Urothelium cell line (cell line): ENCODE data around the gene CAT.

Source experiments
- DNase-seq: peaks from one replicate; pipeline ENCODE4 v3.0.0; 2011; ENCODE audit warnings: low spot score, mixed read lengths
- FAIRE-seq: peaks from 2 replicates; lab custom pipeline; 2011; peaks lifted over from hg19 to GRCh38; lab: Jason Lieb, UNC

The CAT gene

GRCh38 chr11:34438529-34439507, at the start of gene CAT:
TSS of gene CAT (plus strand) at chr11:34438934. CDS start at chr11:34439014, 80 bp downstream.
- peak; percentile 98 for DNase-seq
- peak; percentile 96 for FAIRE-seq

GRCh38 chr11:34394771-34395300, 43.9 kb upstream of the CAT start:
- FAIRE-seq: no peak

DNA sequence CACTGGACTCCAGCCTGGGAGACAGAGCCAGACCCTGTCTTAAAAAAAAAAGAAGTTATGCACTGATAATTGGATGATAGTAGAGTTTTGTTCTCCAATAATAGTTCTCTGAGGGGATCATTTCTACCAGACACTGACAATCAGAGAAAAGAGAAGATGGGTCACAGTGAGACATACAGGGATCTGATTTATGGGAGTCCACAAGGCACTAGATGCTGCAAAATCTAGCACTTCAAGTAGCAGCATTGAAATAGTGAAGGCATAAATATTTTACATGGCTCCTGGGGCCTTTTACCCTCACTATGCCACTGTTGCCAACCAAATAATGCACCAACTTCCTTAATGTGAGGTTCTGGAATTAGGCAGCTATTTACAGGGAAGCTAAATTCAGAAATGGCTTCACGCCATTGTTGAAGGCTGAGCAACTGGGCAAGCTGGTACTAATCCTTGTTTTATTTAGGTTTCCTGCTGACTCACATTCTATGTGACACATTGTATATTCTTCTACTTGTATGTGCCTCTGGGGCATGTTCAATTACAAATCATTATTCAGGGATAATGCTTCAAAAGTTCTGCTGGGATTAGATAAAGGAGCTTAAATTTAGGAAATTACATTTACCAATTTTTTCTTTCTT, 42.7 kb upstream of the CAT start:
- FAIRE-seq: no peak
- no peak for DNase-seq

More at GRCh38 chr11:34394771-34395300, 43.9 kb upstream of the CAT start:
- DNase-seq: no peak

GRCh38 chr11:34397120-34397519, 41.6 kb upstream of the CAT start:
- DNase-seq (no peak), FAIRE-seq (no peak)

- FAIRE-seq (no peak), DNase-seq (no peak)
These were observed 40.9 kb upstream of the CAT start for GRCh38 chr11:34397811-34398210.

DNA sequence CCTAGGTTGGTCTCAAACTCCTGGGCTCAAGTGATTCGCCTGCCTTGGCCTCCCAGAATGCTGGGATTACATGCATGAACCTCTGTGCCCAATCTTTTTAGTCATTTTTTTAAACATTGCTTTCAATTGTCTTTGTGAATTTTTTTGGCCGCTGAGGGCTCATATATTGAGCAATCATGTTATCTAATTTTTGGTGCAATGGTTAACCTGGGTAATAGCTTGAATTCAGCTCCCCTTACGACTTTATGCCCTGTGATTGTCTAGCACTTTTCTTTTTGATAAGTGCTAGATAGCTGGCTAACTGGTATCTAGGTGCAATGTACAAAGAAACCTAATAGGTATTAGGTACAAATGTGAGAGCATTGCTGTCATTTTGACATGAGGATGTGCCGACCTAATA, 35.3 kb upstream of the CAT start:
- FAIRE-seq: no peak

GRCh38 chr11:34404280-34404679, 34.5 kb upstream of the CAT start:
- FAIRE-seq (no peak), DNase-seq (no peak)

More for the DNA sequence above, 35.3 kb upstream of the CAT start:
- no peak for DNase-seq

- FAIRE-seq (no peak), DNase-seq (peak; percentile 20)
These were observed 33.5 kb upstream of the CAT start for GRCh38 chr11:34405079-34405858.

- FAIRE-seq: no peak
- no peak for DNase-seq
These were observed 32.3 kb upstream of the CAT start for GRCh38 chr11:34406413-34406812.

GRCh38 chr11:34407121-34407813, 31.5 kb upstream of the CAT start:
- no peak for DNase-seq
- FAIRE-seq: no peak

GRCh38 chr11:34408580-34409172, 30.1 kb upstream of the CAT start:
- FAIRE-seq: no peak

GRCh38 chr11:34411111-34411510, 27.6 kb upstream of the CAT start:
- DNase-seq (no peak), FAIRE-seq (no peak)

More at GRCh38 chr11:34408580-34409172, 30.1 kb upstream of the CAT start:
- DNase-seq: no peak

GRCh38 chr11:34411791-34412190, 26.9 kb upstream of the CAT start:
- no peak for FAIRE-seq
- no peak for DNase-seq

DNA sequence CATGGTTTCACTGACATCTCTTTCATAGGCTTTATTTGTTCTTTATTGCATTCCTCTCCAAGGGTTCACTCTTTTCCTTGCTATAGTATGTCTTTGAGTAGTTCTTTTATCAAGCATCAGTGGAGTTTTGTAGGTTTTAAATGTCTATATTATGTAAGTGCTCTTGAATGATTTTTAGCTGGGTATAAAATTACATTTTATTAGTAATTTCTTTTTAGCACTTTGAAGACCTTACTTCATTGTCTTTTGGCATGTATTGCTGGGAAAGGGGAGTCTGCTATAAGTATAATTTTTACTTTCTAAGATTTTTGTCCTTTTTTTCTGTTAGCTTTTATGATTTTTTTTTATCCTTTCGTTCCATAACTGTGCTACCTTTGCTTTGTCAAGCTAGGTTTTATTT, 25.5 kb upstream of the CAT start:
- FAIRE-seq: no peak

DNA sequence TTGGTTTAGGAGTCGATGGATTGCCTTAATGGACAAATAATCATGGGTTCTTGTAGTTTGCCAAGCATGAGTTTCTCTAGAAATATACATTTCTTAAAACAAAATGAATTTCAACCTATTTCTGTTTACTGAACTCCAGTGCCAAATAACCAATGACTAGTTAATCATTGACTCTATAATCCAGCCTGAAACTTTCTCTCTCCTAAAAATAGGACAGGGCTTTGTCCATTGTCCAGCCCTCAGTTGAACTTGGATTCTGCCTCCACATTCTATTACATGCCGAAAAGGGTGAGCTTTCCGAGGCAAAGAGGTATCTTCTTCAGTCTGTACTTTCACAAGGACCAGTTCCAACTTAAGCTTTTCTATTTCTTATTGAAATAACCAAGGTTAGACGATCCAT, 23.2 kb upstream of the CAT start:
- FAIRE-seq: no peak
- no peak for DNase-seq

More for the DNA sequence above, 25.5 kb upstream of the CAT start:
- DNase-seq: no peak

DNA sequence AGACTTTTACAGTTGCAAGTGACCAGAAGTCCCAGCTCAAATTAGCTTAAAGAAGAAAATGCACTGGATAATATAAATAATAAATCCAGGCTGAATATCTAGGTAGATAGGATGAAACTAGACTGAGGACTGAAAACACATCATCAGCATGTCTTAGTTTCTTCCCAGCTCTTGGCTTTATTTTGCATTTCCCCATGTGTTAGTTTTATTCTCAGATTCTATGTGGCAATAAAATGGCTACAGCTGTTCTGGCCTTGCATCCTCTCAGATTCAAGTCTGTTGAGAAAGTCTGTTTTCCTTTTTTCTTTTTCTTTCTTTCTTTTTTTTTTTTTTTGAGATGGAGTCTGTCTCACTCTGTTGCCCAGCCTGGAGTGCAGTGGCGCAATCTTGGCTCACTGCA, 22.6 kb upstream of the CAT start:
- no peak for FAIRE-seq

DNA sequence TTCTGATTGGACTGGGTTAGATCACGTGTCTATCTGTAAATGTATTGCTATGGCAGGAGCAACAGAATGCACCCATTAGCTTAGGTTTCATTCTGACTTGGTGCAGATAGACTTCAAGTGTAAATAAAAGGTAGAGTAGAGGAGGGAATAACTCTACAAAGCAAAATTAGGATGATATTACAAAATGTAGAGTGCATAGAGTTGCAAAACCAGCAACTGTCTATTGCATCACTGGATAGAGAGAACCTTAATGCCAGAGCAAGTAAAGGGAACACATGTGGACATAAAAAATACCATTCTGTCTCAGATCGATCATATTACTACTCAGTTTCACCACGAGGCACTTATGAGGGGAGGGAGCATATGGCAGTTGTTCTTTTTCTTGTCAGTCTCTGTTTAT, 22.0 kb upstream of the CAT start:
- FAIRE-seq (no peak), DNase-seq (no peak)

More for the DNA sequence above, 22.6 kb upstream of the CAT start:
- no peak for DNase-seq

DNA sequence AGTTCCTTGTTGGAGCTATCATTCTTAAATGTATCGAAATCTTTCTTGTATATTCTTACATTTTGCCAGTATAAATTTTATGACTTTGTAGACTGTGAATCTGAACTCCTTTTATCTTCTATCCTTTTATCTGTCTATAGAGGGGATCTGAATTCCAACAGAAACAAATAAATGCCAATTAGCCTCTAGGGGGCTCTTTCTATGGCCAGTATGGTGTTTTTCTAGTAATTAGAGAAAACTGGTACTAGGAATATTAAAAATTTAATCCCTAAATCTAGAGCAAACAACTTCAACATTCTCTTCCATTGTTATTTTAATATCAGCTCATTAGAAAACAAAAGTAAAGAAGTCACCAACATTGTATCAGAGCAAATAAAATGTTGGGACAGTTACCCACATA, 21.5 kb upstream of the CAT start:
- DNase-seq: no peak
- FAIRE-seq: no peak

GRCh38 chr11:34419158-34419557, 19.6 kb upstream of the CAT start:
- DNase-seq (no peak), FAIRE-seq (no peak)

GRCh38 chr11:34423300-34423699, 15.4 kb upstream of the CAT start:
- DNase-seq: no peak
- no peak for FAIRE-seq
